Measurements from ENCODE around the gene NOS3. TPM values are rescaled to one million over a fixed set of nuclear protein-coding genes. Genes with fewer than 3 reads are reported as not detected.
A peak's percentile ranks its signal among the peaks of the same experiment; 100 is the strongest.

The NOS3 gene
- total RNA-seq, 2 donors from 2014 or later = 14.5 to 78.6 TPM

GRCh38 chr7:150967349-150967748 is 23.5 kb upstream of the NOS3 start:
- TF ChIP-seq CTCF (IDR thresholded peaks at IDR 0.05) = no peak
- Histone ChIP-seq H3K4me1 (peaks cover 0 to 80% of the 10 kb centered on the region in 2 donors), H3K36me3 (no peaks in the 10 kb centered on the region), H3K4me3 (no peak overlapping the region), H3K27ac (peak overlapping the region; percentile 80 to 90), H3K9me3 (no peaks in the 10 kb centered on the region), H3K27me3 (no peaks in the 10 kb centered on the region)
- no peak for DNase-seq (ENCODE audit: low spot score)

GRCh38 chr7:150968056-150968733 is 22.6 kb upstream of the NOS3 start:
- peak overlapping the region; percentile 80 to 90 for H3K27ac ChIP-seq
- H3K4me1 ChIP-seq = peaks cover 0 to 76% of the 10 kb centered on the region in 2 donors
- DNase-seq (ENCODE audit: low spot score) = no peak
- H3K27me3 ChIP-seq = no peaks in the 10 kb centered on the region
- no peak for TF ChIP-seq CTCF (IDR thresholded peaks at IDR 0.05)
- H3K4me3 ChIP-seq = no peak overlapping the region
- no peaks in the 10 kb centered on the region for H3K9me3 ChIP-seq
- H3K36me3 ChIP-seq = no peaks in the 10 kb centered on the region

GRCh38 chr7:150968734-150969372 is 22.0 kb upstream of the NOS3 start:
- DNase-seq (ENCODE audit: low spot score) = no peak
- no peaks in the 10 kb centered on the region for H3K27me3 ChIP-seq
- H3K4me1 ChIP-seq = peaks cover 0 to 75% of the 10 kb centered on the region in 2 donors
- no peak for TF ChIP-seq CTCF (IDR thresholded peaks at IDR 0.05)
- H3K4me3 ChIP-seq = no peak overlapping the region
- H3K36me3 ChIP-seq = no peaks in the 10 kb centered on the region
- peak overlapping the region; percentile 85 to 94 for H3K27ac ChIP-seq
- H3K9me3 ChIP-seq = no peaks in the 10 kb centered on the region

GRCh38 chr7:150969475-150969874 is 21.3 kb upstream of the NOS3 start:
- Histone ChIP-seq H3K4me1 (peaks cover 0 to 75% of the 10 kb centered on the region in 2 donors), H3K27ac (peak overlapping the region; percentile 85 to 94)
- DNase-seq (ENCODE audit: low spot score) = no peak

GRCh38 chr7:150970424-150970823 is 20.4 kb upstream of the NOS3 start:
- H3K4me1 ChIP-seq = peaks cover 0 to 78% of the 10 kb centered on the region in 2 donors
- H3K27ac ChIP-seq = peak overlapping the region; percentile 85 to 94
- DNase-seq (ENCODE audit: low spot score) = no peak
- H3K9me3 ChIP-seq = no peaks in the 10 kb centered on the region
- H3K4me3 ChIP-seq = no peak overlapping the region
- H3K27me3 ChIP-seq = no peaks in the 10 kb centered on the region
- no peaks in the 10 kb centered on the region for H3K36me3 ChIP-seq
- no peak for TF ChIP-seq CTCF (IDR thresholded peaks at IDR 0.05)

More at GRCh38 chr7:150969475-150969874, 21.3 kb upstream of the NOS3 start:
- H3K9me3 ChIP-seq = no peaks in the 10 kb centered on the region
- H3K4me3 ChIP-seq = no peak overlapping the region
- H3K27me3 ChIP-seq = no peaks in the 10 kb centered on the region
- TF ChIP-seq CTCF (IDR thresholded peaks at IDR 0.05) = no peak
- no peaks in the 10 kb centered on the region for H3K36me3 ChIP-seq
